Measurements from ENCODE around the gene RIPK1. TPM values are rescaled to one million over a fixed set of nuclear protein-coding genes. Genes with fewer than 3 reads are reported as not detected.
A peak's percentile ranks its signal among the peaks of the same experiment; 100 is the strongest.

The RIPK1 gene
- total RNA-seq, 1 experiment from 2014 or later: 14.8 TPM

DNA sequence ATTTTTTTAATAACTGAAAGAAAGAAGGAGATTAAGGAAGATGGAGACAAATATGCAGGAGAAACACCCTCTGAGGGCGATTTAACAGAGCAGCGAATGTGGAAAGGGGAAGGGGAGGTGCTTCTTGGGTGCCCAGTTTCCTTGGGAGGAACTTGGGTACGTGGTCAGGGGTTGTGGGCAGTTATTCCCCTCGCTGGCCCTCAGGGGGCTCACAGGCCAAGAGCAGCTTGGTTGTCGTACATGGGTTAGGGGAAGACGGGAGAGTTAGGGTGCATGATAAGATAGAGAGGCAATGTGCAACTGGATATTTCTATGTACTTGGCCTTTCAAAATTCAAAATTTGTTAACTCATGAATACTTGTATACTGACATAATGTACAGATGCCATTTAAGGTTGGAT is 96.1 kb downstream of the RIPK1 start:
- TF ChIP-seq EZH2 (IDR thresholded peaks at IDR 0.05; ENCODE audit: low read depth) (no peak), CTCF (conservative IDR thresholded peaks at IDR 0.05) (no peak)
- no TSS peak for BruUV-seq (replicated peaks)
- DNase-seq: no peak
- ChIA-PET POLR2A (ENCODE audit: unreplicated experiment) (no interaction called here), CTCF (no interaction called here)
- Histone ChIP-seq H2AFZ (no peak overlapping the region), H3K9me2 (ENCODE audit: insufficient read depth) (no peaks in the 10 kb centered on the region), H4K20me1 (ENCODE audit: insufficient read depth) (no peaks in the 10 kb centered on the region), H3K4me3 (no peak overlapping the region), H3K79me2 (ENCODE audit: low read depth) (no peaks in the 10 kb centered on the region), H3K4me1 (replicated peaks; ENCODE audit: insufficient read depth) (peaks cover 51% of the 10 kb centered on the region), H3K9me3 (ENCODE audit: insufficient read depth, low read depth) (no peaks in the 10 kb centered on the region), H3K27ac (peak overlapping the region; percentile 88), H3F3A (ENCODE audit: insufficient read depth, low read depth) (peaks cover 55% of the 10 kb centered on the region), H3K27me3 (ENCODE audit: insufficient read depth, low read depth) (no peaks in the 10 kb centered on the region), H3K36me3 (ENCODE audit: low read depth) (no peaks in the 10 kb centered on the region), H3K4me2 (peak overlapping the region; percentile 74)
- intact Hi-C loops (cut with micrococcal nuclease; ENCODE audit: unreplicated experiment): no loop called here

Other genes with a start within 250 kb of the RIPK1 start
- gene SERPINB1, start 226.6 kb upstream of the RIPK1 start, total RNA-seq (2021): 82.3 and 93.9 TPM in 2 replicates
- 1.7 and 2.4 TPM in 2 replicates for gene SERPINB9, start 165.2 kb upstream of the RIPK1 start, total RNA-seq (2021)
- gene SERPINB6, start 96.9 kb upstream of the RIPK1 start, total RNA-seq (2021): 169 and 187 TPM in 2 replicates
- 79.4 and 82.9 TPM in 2 replicates for gene NQO2, start 68.6 kb upstream of the RIPK1 start, total RNA-seq (2021)
- 23.7 and 24.5 TPM in 2 replicates for gene BPHL, start 50.2 kb downstream of the RIPK1 start, total RNA-seq (2021)
- 17.0 and 19.0 TPM in 2 replicates for gene TUBB2A, start 89.0 kb downstream of the RIPK1 start, total RNA-seq (2021)
- 1.3 and 2.5 TPM in 2 replicates for gene TUBB2B, start 159.2 kb downstream of the RIPK1 start, total RNA-seq (2021)
- 33.8 and 47.6 TPM in 2 replicates for gene PSMG4, start 190.5 kb downstream of the RIPK1 start, total RNA-seq (2021)

All from PC-9 (cell line).